HEK293 (cell line): Measurements from ENCODE around the gene PPFIBP1.
"Not testable (repeated sequence)": the region's sequence is repeated elsewhere in the genome, so short reads cannot be mapped to it uniquely, and the experiment has no call there.

Source experiments
- CTCF ChIA-PET: fragments of 350-600 bp; formaldehyde crosslinking; extraction: SDS; loops from one replicate; lab custom pipeline; 2021; ENCODE audit warnings: antibody characterized with exemption; lab: Yijun Ruan, JAX
- POLR2A ChIA-PET: fragments of 300-600 bp; formaldehyde crosslinking; extraction: SDS; loops from one replicate; lab custom pipeline; 2020; ENCODE audit warnings: antibody characterized with exemption, inconsistent platforms; lab: Yijun Ruan, JAX
- H3K27ac ChIP-seq: fragments of 200-500 bp; sonication (Bioruptor generic); 2 replicates; pipeline ENCODE4 v1.5.1; 2014; ENCODE audit warnings: low read depth, low read length, control low read depth, inconsistent platforms; ENCODE audit errors: extremely low read depth
- H3K36me3 ChIP-seq, 2 experiments: fragments of 200-500 bp in 1 of 2; sonication (Bioruptor generic) in 1 of 2; 1 replicate in 1 of 2; 2 replicates in 1 of 2; pipeline ENCODE4 v1.5.1; 2014 to 2017; ENCODE audit warnings: inconsistent platforms in 2 of 2, low read length in 2 of 2; ENCODE audit not compliant: control insufficient read depth in 2 of 2, insufficient read depth in 1 of 2
- H3K4me1 ChIP-seq: fragments of 200-500 bp; sonication (Bioruptor generic); 2 replicates; pipeline ENCODE4 v1.5.1; 2014; ENCODE audit warnings: mild to moderate bottlenecking, low read length, inconsistent platforms; ENCODE audit not compliant: control insufficient read depth, insufficient read depth
- H3K4me3 ChIP-seq: 2 replicates; pipeline ENCODE4 v1.5.1; 2011; ENCODE audit warnings: low read depth, mild to moderate bottlenecking, control low read depth, low read length, moderate library complexity
- H3K9me3 ChIP-seq: fragments of 200-500 bp; sonication (Bioruptor generic); 2 replicates; pipeline ENCODE4 v1.5.1; 2014; ENCODE audit warnings: low read depth, low read length, inconsistent platforms; ENCODE audit not compliant: control insufficient read depth, insufficient read depth
- ATF2 ChIP-seq: fragments of 450-650 bp; formaldehyde crosslinking; IDR thresholded peaks from 2 replicates; pipeline ENCODE4 v1.5.1; 2016; ENCODE audit warnings: missing biosample characterization, missing genetic modification characterization, low read depth
- KLF10 ChIP-seq: fragments of 450-650 bp; IDR thresholded peaks from 2 replicates; pipeline ENCODE4 v1.5.1; 2018; ENCODE audit warnings: missing biosample characterization, mild to moderate bottlenecking, missing genetic modification characterization
- KLF17 ChIP-seq: fragments of 450-650 bp; formaldehyde crosslinking; IDR thresholded peaks from 2 replicates; pipeline ENCODE4 v1.5.1; 2016; ENCODE audit warnings: missing biosample characterization, missing genetic modification characterization
- WT1 ChIP-seq: fragments of 450-650 bp; formaldehyde crosslinking; IDR thresholded peaks from 2 replicates; pipeline ENCODE4 v1.5.1; 2016; ENCODE audit warnings: missing biosample characterization, missing genetic modification characterization
- ZBTB8A ChIP-seq: fragments of 450-650 bp; formaldehyde crosslinking; IDR thresholded peaks from 2 replicates; pipeline ENCODE4 v1.5.1; 2016; ENCODE audit warnings: missing biosample characterization, missing genetic modification characterization
- ZIC2 ChIP-seq: fragments of 450-650 bp; formaldehyde crosslinking; IDR thresholded peaks from 2 replicates; pipeline ENCODE4 v1.5.1; 2016; ENCODE audit warnings: missing biosample characterization, missing genetic modification characterization
- ZNF169 ChIP-seq: fragments of 450-650 bp; formaldehyde crosslinking; IDR thresholded peaks from 2 replicates; pipeline ENCODE4 v1.5.1; 2016; ENCODE audit warnings: missing biosample characterization, missing genetic modification characterization
- ZNF2 ChIP-seq: fragments of 450-650 bp; formaldehyde crosslinking; IDR thresholded peaks from 2 replicates; pipeline ENCODE4 v1.5.1; 2016; ENCODE audit warnings: missing biosample characterization, missing genetic modification characterization
- ZNF223 ChIP-seq: fragments of 450-650 bp; formaldehyde crosslinking; IDR thresholded peaks from 2 replicates; pipeline ENCODE4 v1.5.1; 2016; ENCODE audit warnings: missing biosample characterization, missing genetic modification characterization
- ZNF274 ChIP-seq, 2 experiments: fragments of 200-500 bp in 1 of 2; fragments of 450-650 bp in 1 of 2; sonication (Bioruptor generic) in 1 of 2; formaldehyde crosslinking in 1 of 2; IDR thresholded peaks; 2 replicates each; pipeline versions ENCODE4 v1.5.1 to v1.6.1; 2014 to 2016; ENCODE audit warnings: borderline replicate concordance in 1 of 2, inconsistent platforms in 1 of 2, low read length in 1 of 2, missing biosample characterization in 1 of 2, missing genetic modification characterization in 1 of 2
- ZNF280C ChIP-seq: fragments of 450-650 bp; formaldehyde crosslinking; IDR thresholded peaks from 2 replicates; pipeline ENCODE4 v1.5.1; 2016; ENCODE audit warnings: missing biosample characterization, missing genetic modification characterization
- ZNF302 ChIP-seq: fragments of 450-650 bp; formaldehyde crosslinking; IDR thresholded peaks from 2 replicates; pipeline ENCODE4 v1.5.1; 2016; ENCODE audit warnings: missing biosample characterization, missing genetic modification characterization, low read depth
- ZNF335 ChIP-seq: fragments of 450-650 bp; formaldehyde crosslinking; conservative IDR thresholded peaks from 2 replicates; pipeline ENCODE4 v1.5.1; 2016; ENCODE audit warnings: missing biosample characterization, missing genetic modification characterization
- ZNF394 ChIP-seq: fragments of 450-650 bp; formaldehyde crosslinking; IDR thresholded peaks from 2 replicates; pipeline ENCODE4 v1.5.1; 2016; ENCODE audit warnings: missing biosample characterization, missing genetic modification characterization, mild to moderate bottlenecking, moderate library complexity, borderline replicate concordance
- ZNF624 ChIP-seq: fragments of 450-650 bp; formaldehyde crosslinking; IDR thresholded peaks from 2 replicates; pipeline ENCODE4 v1.5.1; 2017; ENCODE audit warnings: missing biosample characterization, missing genetic modification characterization
- ZNF654 ChIP-seq: fragments of 450-650 bp; formaldehyde crosslinking; IDR thresholded peaks from 2 replicates; pipeline ENCODE4 v1.5.1; 2016; ENCODE audit warnings: low read depth, missing biosample characterization, missing genetic modification characterization
- ZNF677 ChIP-seq: fragments of 450-650 bp; IDR thresholded peaks from 2 replicates; pipeline ENCODE4 v1.5.0; 2018; ENCODE audit warnings: missing biosample characterization, mild to moderate bottlenecking, missing genetic modification characterization, moderate library complexity
- ZNF707 ChIP-seq: fragments of 450-650 bp; formaldehyde crosslinking; IDR thresholded peaks from 2 replicates; pipeline ENCODE4 v1.5.1; 2016; ENCODE audit warnings: missing biosample characterization, missing genetic modification characterization
- ZNF785 ChIP-seq: fragments of 450-650 bp; formaldehyde crosslinking; IDR thresholded peaks from 2 replicates; pipeline ENCODE4 v1.5.1; 2016; ENCODE audit warnings: missing biosample characterization, missing genetic modification characterization
- TF ChIP-seq, protein P1 (sequence below): fragments of 450-650 bp; formaldehyde crosslinking; IDR thresholded peaks from 2 replicates; pipeline ENCODE4; 2016; ENCODE audit warnings: missing biosample characterization, missing genetic modification characterization
- TF ChIP-seq, protein P2 (sequence below): fragments of 450-650 bp; formaldehyde crosslinking; IDR thresholded peaks from 2 replicates; pipeline ENCODE4 v1.5.1; 2016; ENCODE audit warnings: missing biosample characterization, missing genetic modification characterization, borderline replicate concordance

PPFIBP1 gene

GRCh38 chr12:27635349-27635972 lies 111.5 kb downstream of the PPFIBP1 start (continued):
- TF ChIP-seq ZNF677 (tag by site-specific recombination) (no peak), ZNF169 (tag by site-specific recombination) (no peak), ZNF707 (tag by site-specific recombination) (no peak), ZNF335 (tag by site-specific recombination) (0 out of 2 replicates have a peak, but pooled peaks have one; percentile 9), WT1 (tag by site-specific recombination) (no peak), ZNF280C (tag by site-specific recombination) (no peak), ZNF2 (tag by site-specific recombination) (peak; percentile 95), ZNF624 (tag by site-specific recombination) (no peak), ZNF223 (tag by site-specific recombination) (no peak), ZNF654 (peak; percentile 97)
- TF ChIP-seq, all 188 proteins: peak for 10

- H3K36me3 ChIP-seq, H3K4me1 ChIP-seq, H3K27ac ChIP-seq, POLR2A ChIA-PET, H3K4me3 ChIP-seq, H3K9me3 ChIP-seq: not testable (repeated sequence)
- CTCF ChIA-PET, result interaction anchor here (2.8 kb wide), 1 partner anchor 202 kb away, joined by 28 read pairs; no protein-coding TSS in a partner anchor
Measured at GRCh38 chr12:27636569-27636968, 112.6 kb downstream of the PPFIBP1 start.

DNA sequence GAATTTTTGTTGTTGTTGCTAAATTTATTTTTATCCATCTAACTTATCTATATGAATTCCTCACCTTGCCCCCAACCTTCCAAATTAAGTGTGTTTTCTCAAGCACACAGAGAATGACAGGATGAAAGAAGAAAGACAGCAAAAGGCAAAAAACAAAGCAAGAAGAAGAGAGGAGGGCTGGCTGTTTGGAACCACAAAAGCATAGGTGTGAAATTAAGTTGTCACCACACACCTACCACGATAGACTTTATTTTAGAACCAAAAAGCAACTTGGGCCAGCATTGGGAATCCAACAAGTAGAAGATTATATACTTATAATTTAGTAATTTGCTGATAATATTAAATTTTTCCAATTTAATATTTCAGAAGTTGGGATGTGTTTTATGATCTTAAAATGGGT lies 113.5 kb downstream of the PPFIBP1 start:
- Histone ChIP-seq H3K36me3 (no peaks in the 10 kb centered on the region), H3K4me1 (no peaks in the 10 kb centered on the region), H3K4me3 (no peak overlapping the region), H3K9me3 (no peaks in the 10 kb centered on the region), H3K27ac (no peak overlapping the region)
- ChIA-PET POLR2A (no interaction called here), CTCF (no interaction called here)
- no peak for TF ChIP-seq ZIC2 (tag by site-specific recombination)
- TF ChIP-seq, protein P1, sequence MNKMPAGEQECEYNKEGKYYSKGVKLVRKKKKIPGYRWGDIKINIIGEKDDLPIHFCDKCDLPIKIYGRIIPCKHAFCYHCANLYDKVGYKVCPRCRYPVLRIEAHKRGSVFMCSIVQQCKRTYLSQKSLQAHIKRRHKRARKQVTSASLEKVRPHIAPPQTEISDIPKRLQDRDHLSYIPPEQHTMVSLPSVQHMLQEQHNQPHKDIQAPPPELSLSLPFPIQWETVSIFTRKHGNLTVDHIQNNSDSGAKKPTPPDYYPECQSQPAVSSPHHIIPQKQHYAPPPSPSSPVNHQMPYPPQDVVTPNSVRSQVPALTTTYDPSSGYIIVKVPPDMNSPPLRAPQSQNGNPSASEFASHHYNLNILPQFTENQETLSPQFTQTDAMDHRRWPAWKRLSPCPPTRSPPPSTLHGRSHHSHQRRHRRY, result no peak
- no peak for TF ChIP-seq ZNF169 (tag by site-specific recombination)
- TF ChIP-seq ZNF302 (tag by site-specific recombination), result no peak
- no peak for TF ChIP-seq KLF10 (tag by site-specific recombination)
- TF ChIP-seq ZBTB8A (tag by site-specific recombination), result no peak
- no peak for TF ChIP-seq ZNF274 (IDR thresholded peaks at IDR 0.05; ENCODE audit: low read length)
- no peak for TF ChIP-seq ZNF274 (tag by site-specific recombination; IDR thresholded peaks at IDR 0.05; ENCODE audit: borderline replicate concordance)
- TF ChIP-seq ZNF394 (tag by site-specific recombination), result no peak
- no peak for TF ChIP-seq KLF17
- TF ChIP-seq, protein P2, sequence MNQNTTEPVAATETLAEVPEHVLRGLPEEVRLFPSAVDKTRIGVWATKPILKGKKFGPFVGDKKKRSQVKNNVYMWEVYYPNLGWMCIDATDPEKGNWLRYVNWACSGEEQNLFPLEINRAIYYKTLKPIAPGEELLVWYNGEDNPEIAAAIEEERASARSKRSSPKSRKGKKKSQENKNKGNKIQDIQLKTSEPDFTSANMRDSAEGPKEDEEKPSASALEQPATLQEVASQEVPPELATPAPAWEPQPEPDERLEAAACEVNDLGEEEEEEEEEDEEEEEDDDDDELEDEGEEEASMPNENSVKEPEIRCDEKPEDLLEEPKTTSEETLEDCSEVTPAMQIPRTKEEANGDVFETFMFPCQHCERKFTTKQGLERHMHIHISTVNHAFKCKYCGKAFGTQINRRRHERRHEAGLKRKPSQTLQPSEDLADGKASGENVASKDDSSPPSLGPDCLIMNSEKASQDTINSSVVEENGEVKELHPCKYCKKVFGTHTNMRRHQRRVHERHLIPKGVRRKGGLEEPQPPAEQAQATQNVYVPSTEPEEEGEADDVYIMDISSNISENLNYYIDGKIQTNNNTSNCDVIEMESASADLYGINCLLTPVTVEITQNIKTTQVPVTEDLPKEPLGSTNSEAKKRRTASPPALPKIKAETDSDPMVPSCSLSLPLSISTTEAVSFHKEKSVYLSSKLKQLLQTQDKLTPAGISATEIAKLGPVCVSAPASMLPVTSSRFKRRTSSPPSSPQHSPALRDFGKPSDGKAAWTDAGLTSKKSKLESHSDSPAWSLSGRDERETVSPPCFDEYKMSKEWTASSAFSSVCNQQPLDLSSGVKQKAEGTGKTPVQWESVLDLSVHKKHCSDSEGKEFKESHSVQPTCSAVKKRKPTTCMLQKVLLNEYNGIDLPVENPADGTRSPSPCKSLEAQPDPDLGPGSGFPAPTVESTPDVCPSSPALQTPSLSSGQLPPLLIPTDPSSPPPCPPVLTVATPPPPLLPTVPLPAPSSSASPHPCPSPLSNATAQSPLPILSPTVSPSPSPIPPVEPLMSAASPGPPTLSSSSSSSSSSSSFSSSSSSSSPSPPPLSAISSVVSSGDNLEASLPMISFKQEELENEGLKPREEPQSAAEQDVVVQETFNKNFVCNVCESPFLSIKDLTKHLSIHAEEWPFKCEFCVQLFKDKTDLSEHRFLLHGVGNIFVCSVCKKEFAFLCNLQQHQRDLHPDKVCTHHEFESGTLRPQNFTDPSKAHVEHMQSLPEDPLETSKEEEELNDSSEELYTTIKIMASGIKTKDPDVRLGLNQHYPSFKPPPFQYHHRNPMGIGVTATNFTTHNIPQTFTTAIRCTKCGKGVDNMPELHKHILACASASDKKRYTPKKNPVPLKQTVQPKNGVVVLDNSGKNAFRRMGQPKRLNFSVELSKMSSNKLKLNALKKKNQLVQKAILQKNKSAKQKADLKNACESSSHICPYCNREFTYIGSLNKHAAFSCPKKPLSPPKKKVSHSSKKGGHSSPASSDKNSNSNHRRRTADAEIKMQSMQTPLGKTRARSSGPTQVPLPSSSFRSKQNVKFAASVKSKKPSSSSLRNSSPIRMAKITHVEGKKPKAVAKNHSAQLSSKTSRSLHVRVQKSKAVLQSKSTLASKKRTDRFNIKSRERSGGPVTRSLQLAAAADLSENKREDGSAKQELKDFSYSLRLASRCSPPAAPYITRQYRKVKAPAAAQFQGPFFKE (tag by site-specific recombination), result no peak
- no peak for TF ChIP-seq ZNF785 (tag by site-specific recombination)
- TF ChIP-seq ATF2 (tag by site-specific recombination), result no peak
